ENCODE results near the gene EHD4.

EHD4 gene

DNA sequence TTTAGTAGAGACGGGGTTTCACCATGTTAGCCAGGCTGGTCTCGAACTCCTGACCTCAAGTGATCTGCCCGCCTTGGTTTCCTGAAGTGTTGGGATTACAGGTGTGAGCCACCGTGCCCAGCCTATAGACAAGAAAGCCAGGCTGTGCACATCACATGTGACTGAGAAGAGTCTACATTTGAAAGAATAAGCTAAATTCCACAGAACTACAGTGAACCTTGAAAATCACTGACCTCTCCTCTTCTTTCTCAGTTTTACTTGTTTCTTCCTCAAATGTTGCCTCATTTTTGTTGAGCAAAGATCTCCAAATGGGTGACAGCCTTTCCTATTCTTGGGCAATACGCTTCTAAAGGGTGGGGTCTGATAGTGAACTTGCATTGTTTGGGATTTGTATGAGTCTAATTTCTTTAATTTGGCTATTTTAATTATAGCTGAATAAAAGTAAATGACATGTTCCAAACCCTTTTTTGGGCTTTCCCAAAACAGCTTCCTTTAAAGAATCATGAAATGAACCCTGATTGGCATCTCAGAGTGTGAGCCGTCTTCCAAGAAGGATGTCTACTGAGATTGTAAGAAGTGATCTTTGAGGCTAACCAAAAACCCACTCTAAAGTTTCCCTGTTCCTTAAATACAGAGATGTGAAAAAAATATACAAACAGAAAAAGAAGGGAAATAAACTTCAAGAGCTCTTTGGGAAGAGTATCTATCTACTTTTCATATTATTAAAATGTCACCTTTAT lies 56.9 kb downstream of the EHD4 start:
- DNase-seq: no peak

DNA sequence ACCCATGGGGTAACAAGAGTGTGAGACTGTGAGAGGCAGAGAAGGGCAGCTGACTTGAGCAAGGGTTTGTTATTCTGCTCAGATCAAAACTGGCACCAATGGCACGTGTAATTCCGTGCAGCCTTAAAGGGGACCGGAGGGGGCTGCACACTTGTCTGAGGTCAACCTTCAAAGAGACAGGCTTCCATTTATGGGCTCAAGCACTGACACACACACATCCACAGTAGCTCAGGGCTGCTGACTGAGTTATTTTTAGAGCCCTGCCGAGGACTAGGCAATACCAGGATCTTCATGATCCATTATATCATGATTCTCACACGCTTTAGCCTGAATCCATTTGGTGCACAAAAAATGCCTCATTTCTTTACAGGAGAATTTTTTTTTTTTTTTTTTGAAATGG lies 57.9 kb downstream of the EHD4 start:
- no peak for DNase-seq

DNA sequence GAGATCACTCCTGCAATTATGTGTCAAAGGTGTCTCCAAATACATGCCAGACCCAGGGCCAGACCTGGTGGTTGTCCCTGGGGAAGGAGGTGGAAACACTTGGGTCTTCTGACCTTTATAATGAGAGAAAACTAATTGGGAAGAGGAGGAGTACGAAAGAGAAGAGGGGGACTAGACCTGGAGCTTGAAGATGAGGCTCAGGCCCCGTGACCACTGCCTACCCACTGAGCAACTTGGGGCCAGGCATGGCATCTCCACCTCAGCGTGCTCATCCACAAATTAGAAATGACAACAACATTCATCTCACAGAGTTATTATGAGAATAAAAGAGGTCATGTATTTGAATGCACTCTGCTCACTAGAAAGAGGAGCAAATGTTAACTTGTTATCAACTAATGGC lies 59.1 kb downstream of the EHD4 start:
- no peak for DNase-seq

DNA sequence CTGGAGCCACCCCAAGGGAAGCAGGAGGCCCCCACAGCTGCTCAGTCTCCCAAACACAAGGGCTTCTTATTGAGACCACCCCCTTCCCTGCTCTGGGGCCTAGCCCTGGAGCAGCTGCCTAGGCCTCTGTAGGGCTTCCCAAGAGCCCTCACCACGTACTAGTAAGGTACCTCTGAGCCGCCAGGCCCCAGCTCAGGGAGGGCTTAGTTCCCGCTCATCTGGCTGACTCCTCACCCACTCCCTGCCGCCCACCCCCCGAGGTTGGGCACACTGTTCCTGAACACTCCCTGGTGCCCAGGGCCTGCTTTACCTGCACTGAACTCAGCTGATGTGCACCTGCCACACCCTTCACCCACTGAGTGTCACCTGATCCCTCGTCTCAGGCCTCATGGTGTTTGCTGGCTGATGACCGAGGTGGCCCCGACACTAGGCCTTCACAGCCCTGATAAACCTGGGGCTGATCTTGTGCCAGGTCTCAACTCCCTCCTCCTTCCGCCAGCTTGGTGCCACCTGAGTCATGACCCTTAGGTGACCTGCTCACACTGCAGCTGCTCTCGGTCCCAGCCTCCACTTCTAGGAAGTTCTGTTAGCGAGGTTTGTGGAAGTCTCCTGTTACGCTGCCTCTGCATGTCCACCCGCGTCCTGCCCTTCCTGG lies 60.5 kb downstream of the EHD4 start:
- no peak for DNase-seq

DNA sequence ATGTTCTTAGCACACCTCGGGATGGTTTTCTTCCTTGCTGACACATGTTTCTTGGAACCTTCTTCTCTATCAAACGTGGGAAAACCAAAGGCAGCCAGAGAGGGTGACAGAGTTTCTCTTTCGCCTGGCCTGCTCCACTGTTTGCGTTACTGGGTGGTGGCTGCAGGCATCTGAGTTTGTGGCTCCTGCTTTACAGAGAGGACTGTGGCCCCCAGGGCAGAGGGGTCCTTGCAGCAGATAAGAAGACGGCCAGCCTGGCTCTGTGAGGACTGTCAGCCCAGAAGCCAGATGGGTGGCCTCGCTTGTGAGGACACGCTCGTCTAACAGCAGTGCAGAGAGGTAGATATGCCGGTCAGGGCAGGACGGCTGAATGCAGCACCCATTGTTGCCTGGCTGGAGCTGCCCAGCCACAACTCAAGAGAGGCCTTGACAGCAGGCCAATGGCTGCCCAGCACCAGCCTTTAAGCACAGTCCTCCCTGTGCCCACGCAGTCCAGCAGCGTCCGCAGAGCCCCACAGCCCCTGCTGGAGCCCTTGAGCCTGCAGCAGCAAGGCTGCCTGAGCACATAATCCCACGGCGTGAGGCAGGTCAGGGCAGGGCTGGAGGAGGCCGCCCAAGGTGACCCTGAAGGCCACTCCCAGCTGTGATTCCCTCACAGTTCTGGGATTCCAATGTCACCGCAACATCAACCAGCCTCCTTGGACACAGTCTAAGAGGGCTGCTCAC lies 63.5 kb downstream of the EHD4 start:
- DNase-seq: no peak

DNA sequence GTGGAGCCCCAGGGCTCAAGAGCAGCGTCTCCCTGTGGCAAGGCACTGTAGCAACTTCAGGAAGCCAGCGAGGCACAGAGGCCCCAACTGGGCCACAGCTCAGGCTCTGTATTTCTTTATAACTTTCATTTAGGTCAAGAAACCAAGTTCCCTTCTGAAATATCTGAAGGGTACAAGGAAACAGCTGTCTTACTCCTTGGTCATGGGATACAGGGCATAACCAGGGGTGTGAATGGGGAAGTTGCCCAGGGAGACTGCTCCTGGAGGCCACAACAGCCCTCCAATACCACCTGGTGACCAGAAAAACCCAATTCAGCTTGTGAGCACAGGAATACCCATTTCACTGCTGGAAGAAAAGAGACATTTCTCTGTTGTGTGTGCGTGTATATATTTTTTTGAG lies 65.2 kb downstream of the EHD4 start:
- DNase-seq: no peak

DNA sequence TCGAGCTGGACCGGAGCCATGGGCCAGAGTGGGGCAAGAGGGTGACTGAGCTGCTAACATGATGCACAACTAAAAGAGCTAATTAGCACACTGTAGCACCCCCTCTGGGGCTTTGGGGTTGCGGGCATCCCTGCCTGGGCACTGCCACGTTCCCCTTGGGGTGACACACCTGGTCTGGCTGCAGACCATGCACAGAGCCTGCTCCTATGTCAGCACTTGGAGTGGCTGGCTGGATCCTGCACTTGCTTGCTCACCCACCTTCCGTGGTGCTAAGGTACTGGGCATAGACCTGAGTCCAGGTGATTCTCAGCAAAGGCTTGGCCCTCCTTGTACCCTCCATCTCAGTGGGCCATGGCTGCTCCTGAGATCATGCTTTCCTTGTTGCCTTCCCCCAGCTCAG lies 65.7 kb downstream of the EHD4 start:
- no peak for DNase-seq

DNA sequence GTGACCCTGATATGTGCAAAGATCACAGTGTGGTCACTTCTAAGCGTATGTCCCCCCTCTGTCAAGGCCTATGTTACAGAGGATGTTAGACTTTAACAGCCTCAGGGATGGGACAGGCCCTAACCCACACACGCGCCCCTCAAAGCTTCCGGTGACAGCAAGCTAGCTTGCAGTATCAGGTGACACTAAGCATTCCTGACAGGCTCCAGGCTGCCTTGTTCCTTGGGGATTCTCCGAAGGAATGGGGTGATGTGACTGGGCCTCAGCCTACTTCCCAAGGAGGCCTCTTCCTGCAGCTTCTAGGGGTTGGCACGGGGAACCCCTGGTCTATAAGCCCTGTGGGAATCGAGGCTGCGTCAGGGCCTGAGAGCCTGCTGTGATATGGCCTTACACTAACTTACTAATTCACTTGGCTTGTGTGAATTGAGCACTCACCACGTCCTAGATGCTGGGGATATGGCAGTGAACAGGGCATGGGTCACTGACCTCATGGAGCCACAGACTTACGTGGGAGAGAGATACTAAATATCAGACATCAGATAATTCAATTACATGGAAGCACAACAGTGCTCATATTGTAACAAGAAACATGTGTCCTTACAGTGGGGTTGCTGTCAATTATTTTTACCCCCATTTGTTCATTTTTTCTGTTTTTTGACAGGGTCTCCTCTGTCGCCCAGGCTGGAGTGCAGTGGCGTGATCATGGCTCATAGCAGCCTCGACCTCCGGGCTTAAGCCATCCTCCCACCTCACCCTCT lies 67.1 kb downstream of the EHD4 start:
- no peak for DNase-seq

DNA sequence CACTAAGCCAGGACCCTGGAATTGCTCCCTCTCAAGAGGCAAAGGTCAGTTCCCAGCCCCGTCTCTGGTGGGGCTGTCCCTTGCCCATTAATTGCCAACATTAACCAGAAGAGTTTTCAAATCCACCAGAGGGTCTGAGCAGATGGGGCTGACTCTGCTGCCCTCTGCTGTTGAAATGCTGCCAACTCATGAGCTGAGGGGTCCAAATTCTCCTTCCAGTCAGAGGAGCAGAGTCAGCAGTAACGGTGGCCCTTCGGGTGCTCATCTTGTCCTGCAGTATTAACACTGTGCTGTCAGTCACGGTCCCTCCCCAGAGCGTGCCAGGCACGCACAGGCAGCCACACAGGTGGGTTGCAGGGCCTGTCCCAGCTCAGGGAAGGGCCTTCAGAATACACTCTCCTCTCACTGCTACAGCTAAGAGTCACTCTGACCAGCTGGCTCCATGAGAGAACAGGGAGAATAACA lies 67.8 kb downstream of the EHD4 start:
- no peak for DNase-seq

DNA sequence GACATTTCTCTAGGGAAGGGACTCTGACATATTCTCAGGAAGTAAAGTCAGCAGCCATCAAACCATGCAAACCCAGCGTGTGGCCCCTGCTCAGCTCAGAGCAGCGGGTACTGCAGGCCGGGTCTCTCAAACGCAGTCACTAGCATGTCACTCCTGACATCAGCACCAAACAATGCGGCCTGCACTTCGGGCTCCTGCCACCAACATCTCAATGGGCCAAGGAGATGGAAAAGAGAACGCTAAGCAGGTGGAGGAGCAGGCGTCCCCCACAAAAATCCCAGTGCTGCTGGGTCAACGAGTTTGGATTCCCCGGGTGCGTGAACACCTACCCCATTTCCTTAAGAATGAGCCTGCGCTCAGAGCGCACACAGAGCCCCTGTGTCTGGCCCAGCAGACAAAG lies 68.6 kb downstream of the EHD4 start:
- no peak for DNase-seq

DNA sequence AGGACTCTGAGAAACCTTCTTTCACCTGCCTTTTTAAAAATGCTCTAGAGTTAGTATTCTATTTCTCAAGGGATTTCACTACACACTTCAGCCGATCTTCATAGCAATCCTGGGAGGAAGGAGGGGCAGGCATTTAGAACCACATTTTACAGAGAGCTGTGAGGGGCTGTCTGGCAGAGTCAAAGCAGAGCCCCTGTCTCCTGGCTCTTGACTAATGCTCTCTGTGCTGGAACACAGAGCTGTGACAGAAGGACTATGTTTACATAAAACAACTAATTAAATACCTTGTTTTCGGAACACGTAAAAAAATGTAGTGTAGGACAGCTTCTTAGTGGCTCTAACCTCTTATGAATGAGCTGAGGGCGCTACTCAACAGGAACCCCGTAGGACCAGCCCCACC lies 70.9 kb downstream of the EHD4 start:
- DNase-seq: no peak

DNA sequence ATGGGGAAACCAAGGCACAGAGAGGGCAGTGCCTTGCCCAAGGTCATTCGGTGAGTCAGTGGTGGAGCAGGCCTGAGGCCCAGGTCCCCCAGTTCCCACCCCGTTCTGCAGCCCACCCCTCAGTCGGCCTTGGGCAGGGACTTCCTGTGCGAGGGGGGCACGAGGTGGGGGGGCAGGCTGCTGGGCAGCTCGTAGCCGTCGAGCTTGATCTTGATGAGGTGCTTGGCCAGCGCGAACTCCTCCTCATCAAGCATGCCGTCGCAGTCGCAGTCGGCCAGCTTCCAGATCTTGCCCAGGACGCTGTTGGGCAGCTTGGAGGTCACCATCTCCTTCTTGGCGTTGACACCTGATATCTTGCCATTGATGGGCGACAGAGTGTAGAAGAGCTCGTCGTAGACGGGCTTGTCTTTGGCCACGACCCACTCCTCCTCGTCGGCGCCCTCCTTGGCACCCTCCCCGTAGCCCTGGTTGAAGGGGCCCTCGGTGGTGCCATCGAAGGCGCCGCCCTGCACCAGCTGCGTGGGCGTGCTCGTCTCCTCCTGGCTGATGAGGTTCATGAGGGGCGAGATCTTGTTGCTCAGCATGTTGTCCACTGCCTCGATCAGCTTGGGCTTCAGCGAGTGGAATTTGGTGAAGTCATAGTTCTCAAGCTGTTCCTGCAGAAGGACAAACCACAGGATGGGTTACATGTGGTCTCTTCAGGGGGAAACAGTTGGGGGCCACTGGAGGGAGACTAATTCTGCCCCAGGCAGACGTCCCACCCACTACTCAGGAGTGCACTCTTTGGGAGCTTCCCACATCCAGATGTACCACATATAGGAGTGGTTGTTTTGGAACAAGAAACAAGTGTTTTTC lies 71.6 kb downstream of the EHD4 start:
- DNase-seq: no peak

DNA sequence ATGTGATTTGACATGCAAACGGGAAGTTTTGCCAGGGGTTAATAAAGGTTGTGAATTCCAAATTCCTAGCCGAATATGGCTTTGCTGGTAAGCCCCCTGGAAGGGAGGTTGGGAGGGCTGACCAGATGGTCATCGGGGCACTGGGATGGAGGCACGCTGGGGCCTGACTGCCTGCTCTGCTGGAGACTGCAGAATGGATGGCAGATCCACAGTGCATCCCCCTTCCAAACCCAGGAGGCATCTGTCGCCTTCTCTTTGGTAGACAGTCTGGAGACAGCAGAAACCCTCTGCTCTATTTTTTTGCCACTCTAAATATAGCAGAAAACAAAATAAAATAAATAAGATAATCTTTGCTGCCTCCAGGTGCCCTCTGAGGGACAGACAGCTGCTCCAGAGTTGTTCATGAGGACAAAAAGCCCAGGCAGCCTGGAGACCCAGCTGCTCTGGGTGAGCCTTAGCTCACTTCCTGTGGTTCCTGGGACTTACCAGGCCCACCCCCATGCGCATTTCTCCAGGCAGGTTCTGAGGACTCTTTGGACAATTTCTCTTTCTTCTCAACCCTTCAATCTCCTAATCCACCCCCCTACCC lies 72.4 kb downstream of the EHD4 start:
- DNase-seq: no peak

DNA sequence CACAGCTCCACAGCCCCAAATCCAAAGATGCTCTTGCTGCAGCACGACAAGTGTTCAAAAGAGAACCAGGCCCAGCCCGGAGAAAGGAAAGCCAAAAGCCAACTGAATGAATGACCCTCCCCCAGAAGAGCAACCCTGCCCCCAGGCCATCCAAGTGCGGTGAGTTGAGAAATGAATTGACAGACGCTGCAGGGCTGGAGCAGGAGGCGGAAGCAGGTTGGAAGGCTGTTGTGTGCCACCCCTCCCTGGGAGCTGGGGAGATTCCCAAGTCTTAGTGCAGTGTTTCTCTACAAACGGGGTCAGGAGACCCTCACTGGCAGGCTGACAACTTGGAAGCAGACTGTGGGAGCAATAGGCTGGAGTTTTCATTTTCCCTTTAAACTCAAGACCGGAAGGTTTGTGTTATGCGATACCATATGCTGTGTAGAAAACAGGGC lies 75.0 kb downstream of the EHD4 start:
- DNase-seq: no peak

DNA sequence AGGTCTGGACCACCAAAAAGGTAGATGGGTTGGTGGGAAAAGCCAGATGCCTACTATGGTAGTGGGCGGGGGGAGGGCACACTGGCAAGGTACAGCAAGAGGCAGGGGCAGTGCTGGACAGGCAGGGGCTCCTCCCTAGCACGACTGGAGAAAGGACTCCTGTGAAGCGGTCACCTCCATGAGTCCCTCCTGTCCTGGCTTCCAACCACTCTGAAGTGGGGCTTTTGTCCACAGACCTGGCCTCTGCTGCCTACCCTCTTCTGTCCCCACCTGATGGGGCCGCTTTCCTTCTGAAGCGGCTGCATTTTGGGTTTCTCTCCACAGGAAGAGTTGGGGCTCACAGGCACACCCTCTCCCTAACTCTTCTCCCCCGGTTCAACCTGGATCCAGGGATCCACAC lies 75.8 kb downstream of the EHD4 start:
- no peak for DNase-seq

DNA sequence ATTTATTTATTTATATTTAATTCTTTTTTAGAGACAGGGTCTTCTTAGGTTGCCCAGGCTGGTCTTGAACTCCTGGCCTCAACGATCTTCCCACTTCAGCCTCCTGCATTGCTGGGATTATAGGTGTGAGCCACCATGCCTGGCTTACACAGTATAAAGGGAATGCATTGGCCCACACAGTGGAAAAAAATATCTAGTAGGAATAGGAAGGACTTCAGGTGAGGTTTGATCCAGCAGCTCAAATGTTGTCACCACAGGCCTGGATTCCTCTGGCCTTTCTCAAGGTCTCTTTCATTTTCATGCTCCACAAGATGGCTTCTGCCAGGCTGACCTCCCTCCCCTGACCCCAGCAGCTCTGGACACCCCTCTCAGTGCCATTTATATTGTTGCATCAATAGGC lies 76.4 kb downstream of the EHD4 start:
- no peak for DNase-seq

DNA sequence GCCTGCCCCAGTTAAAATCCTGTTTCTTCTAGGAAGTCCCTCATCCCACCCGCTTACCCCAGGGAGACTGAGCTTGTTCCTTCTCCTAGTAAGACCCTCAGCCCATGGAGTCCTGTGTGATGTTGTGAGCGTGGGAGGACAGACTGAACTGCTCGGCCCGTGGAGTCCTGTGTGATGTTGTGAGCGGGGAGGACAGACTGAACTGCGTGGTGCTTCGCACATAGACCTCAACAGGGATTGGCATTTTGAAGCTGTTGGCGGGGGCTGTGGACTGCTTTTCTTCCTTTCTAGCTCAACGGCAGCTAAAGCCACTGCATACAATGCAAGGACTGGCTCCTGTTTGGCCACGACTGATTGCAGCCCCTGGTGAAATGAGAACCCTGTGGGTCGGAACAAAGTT lies 76.9 kb downstream of the EHD4 start:
- DNase-seq: no peak

DNA sequence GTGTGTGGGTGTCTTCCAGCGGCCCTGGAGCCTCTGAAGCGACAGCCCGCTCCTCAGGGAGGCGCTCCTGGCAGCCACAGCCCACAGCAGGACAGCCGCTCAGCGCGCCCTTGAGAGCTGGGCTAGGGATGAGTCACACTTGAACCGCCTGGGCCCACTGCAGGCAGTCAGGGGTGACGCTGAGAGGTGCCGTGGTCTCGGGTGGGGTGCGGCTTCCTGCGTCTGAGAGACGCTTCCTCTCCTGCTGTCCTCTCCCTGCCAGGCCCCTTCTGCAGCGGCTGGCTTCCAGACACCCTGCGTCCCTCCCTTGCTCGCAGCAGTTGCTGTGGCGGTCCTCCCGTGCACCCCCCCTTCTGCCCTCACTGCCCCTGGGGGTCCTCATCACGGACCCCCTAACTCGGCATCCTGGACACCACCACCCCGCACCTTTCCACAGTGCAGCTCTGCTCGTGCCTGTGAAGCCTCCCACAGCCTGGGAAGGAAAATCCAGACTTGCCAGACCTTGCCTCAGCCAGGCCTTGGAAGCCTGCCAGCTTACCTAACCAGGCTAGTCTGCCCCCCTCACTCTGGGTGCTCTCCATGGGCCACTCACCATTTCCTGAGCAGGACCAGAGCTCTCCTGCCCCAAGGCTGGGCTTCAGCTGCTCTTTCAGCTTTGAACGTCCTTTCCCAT lies 77.4 kb downstream of the EHD4 start:
- DNase-seq: peak; percentile 64

DNA sequence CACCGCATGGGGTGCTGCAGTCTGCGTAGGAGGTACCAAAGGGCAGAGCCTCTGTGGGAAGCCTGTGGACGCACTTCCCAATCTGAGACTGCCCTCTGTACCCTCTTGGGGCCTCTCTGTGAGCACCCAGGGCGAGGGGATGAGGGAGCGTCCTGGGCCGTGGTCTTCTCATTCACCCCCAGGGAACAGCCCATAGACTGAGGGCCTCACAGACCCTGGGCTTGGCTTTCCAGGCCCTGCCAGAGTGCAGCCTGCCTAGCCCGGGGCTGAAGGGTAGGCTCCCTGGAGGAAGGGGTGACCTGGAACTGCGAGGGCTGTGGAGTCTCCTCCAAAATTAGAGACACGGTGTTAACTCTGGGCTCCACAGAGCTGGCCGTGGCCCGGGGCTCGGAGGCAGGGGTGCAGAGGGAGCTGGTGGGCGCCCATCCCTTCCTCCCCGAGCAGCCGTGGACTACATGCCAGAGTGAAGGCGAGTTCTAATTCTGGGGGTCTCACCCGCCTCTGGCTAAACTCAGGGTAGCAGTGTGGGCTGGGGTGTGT lies 78.0 kb downstream of the EHD4 start:
- no peak for DNase-seq

DNA sequence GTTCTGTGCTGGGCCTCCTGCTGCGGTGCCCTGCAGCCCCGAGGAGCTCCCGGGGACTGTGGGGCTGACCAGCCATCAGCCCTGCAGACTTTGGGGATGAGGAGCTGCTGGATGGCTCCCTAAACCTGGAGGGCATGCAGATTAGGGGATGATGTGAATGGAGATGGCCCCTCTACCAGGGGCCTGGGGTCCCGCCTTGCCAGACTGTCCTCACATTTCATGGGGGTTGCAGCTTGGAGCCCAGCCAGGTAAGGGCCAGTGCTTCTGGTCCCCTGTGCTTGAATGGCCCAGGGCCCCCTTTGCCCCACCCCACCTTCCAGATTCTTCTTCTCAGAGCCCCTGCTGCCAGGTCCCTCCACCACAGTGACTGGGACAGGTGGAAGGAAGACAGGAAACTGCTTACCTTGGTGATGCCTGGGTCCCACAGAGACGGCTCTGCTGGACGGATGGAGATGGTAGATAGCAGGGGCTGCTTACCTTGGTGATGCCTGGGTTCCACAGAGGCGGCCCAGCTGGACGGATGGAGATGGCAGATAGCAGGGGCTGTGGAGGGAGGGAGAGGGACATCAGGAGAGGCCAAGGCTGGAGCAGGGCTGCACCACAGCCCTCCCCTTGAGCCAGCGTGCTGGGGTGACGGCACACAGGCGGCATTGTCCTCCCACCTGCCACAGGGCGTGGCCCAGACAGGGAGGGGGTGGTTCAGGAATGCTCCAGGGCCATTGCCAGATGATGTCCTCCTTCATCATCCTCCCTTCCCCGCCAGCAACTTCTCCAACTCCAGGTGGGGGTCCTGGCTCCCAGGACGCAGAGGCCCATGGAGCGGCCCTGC lies 78.7 kb downstream of the EHD4 start, which contains the start of gene SPTBN5:
TSS of gene SPTBN5 (minus strand) at position 632 of the 829 bp plus-strand sequence. CDS start at position 76, 556 bp downstream.
- no peak for DNase-seq

Data from NK-92 treated with Interleukin-12 subunit alpha and Interleukin-12 subunit beta, amount 100 ng/mL, for 24 hours (cell line).